OCI-LY1 (cell line): Measurements from ENCODE around the gene RAB6B.

ENCODE experiments used
- H2AFZ ChIP-seq: fragments of 200-600 bp; sonication (generic), shearing (Covaris generic); 2 replicates; pipeline ENCODE4 v1.6.0; 2014; ENCODE audit warnings: antibody characterized with exemption, mild to moderate bottlenecking, low read length
- H3F3A ChIP-seq: fragments of 200-600 bp; sonication (generic), shearing (Covaris generic); 2 replicates; pipeline ENCODE4 v1.6.0; 2014; ENCODE audit warnings: mild to moderate bottlenecking, antibody characterized with exemption, low read length, moderate library complexity; ENCODE audit not compliant: insufficient read depth
- H3K27ac ChIP-seq: fragments of 200-600 bp; sonication (generic); 2 replicates; pipeline ENCODE4 v1.5.1; 2014; ENCODE audit warnings: low read length, mixed run types, mild to moderate bottlenecking, low read depth; ENCODE audit not compliant: poor library complexity, severe bottlenecking
- H3K27me3 ChIP-seq: fragments of 200-600 bp; sonication (generic); 2 replicates; pipeline ENCODE4 v1.6.0; 2014; ENCODE audit warnings: antibody characterized with exemption, mild to moderate bottlenecking, low read length, moderate library complexity; ENCODE audit not compliant: insufficient read depth
- H3K36me3 ChIP-seq: fragments of 200-600 bp; sonication (generic); 2 replicates; pipeline ENCODE4 v1.6.1; 2014; ENCODE audit warnings: mild to moderate bottlenecking, antibody characterized with exemption, low read length, moderate library complexity, mixed read lengths; ENCODE audit not compliant: insufficient read depth
- H3K4me1 ChIP-seq: fragments of 200-600 bp; sonication (generic); 2 replicates; pipeline ENCODE4 v1.5.1; 2014; ENCODE audit warnings: mild to moderate bottlenecking, low read length, moderate library complexity; ENCODE audit not compliant: insufficient read depth, severe bottlenecking
- H3K4me2 ChIP-seq: fragments of 200-600 bp; sonication (generic), shearing (Covaris generic); 2 replicates; pipeline ENCODE4 v1.6.1; 2014; ENCODE audit warnings: low read length
- H3K4me3 ChIP-seq: fragments of 200-600 bp; sonication (generic); 2 replicates; pipeline ENCODE4 v1.5.1; 2014; ENCODE audit warnings: low read length, low read depth, mild to moderate bottlenecking, mixed read lengths; ENCODE audit not compliant: poor library complexity, severe bottlenecking
- H3K79me2 ChIP-seq: fragments of 200-600 bp; shearing (Covaris generic); 2 replicates; pipeline ENCODE4 v1.6.1; 2016; ENCODE audit warnings: mixed run types, low read length, mixed read lengths; ENCODE audit not compliant: insufficient read depth
- H3K9ac ChIP-seq: fragments of 200-600 bp; sonication (generic), shearing (Covaris generic); 2 replicates; pipeline ENCODE4 v1.6.1; 2014; ENCODE audit warnings: mild to moderate bottlenecking, low read length, mixed read lengths
- H3K9me2 ChIP-seq: fragments of 200-600 bp; sonication (generic), shearing (Covaris generic); 2 replicates; pipeline ENCODE4 v1.6.1; 2014; ENCODE audit warnings: low read depth, mild to moderate bottlenecking, low read length, mixed read lengths
- H3K9me3 ChIP-seq: fragments of 200-600 bp; shearing (Covaris generic); 2 replicates; pipeline ENCODE4 v1.6.1; 2014; ENCODE audit warnings: low read length, mixed read lengths
- H4K20me1 ChIP-seq: fragments of 200-600 bp; sonication (generic), shearing (Covaris generic); 2 replicates; pipeline ENCODE4 v1.6.0; 2016; ENCODE audit warnings: mild to moderate bottlenecking, low read length; ENCODE audit not compliant: insufficient read depth
- CTCF ChIP-seq: fragments of 200-600 bp; sonication (generic), shearing (Covaris generic); IDR thresholded peaks from 2 replicates; pipeline ENCODE4 v1.5.1; 2017; ENCODE audit warnings: mild to moderate bottlenecking, antibody characterized with exemption, low read length, moderate library complexity, mixed read lengths
- EZH2 ChIP-seq: fragments of 200-600 bp; sonication (generic), shearing (Covaris generic); IDR thresholded peaks from 2 replicates; pipeline ENCODE4 v1.8.0; 2017; ENCODE audit warnings: borderline replicate concordance, mixed run types, mild to moderate bottlenecking, antibody characterized with exemption, low read length, moderate library complexity, mixed read lengths

The RAB6B gene

DNA sequence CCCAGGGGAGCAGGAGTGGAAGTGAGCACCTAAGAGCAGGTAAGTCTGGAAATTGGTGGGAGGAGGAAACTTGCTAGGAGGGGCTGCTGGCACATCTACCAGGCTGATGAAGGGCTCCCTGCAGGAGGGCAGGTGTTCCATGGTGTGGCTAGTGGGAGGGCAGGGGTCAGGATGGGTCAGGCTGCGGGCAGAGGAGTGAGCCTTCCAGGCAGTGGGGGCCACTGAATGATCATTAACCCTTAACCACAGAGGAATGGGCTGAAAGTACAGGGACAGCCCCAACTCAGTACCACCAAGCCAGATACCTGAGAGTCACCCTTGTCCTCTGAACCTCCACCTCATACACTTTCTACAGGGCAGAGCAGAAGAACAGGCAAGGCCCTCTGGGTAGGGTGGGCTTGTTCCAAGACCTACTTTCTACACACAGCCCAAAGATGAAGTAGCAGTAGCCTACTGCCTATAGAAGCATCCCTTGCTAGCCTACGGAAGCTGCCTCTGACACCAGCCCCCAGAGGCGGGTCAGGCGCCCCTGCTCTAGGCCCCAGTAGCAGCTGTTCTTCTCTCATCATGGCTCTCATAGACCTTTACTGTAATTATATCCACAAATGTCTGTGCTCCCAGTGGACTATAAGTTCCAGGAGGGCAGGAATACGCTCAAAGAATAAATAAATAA, 4.6 kb downstream of the RAB6B start:
- Histone ChIP-seq H3K27me3 (peaks cover 7% of the 10 kb centered on the region; the same call in 1 of the 2 replicates), H3K4me3 (no peak overlapping the region), H3F3A (no peaks in the 10 kb centered on the region), H3K79me2 (no peaks in the 10 kb centered on the region), H3K4me2 (no peak overlapping the region), H3K27ac (no peak overlapping the region), H3K9me2 (no peaks in the 10 kb centered on the region), H4K20me1 (no peaks in the 10 kb centered on the region), H3K36me3 (no peaks in the 10 kb centered on the region), H2AFZ (no peak overlapping the region), H3K9ac (no peak overlapping the region), H3K4me1 (no peaks in the 10 kb centered on the region), H3K9me3 (no peaks in the 10 kb centered on the region)
- TF ChIP-seq EZH2: no peak
- no peak for TF ChIP-seq CTCF

GRCh38 chr3:133890037-133890436, 5.6 kb downstream of the RAB6B start:
- TF ChIP-seq CTCF (no peak), EZH2 (no peak)
- Histone ChIP-seq H3K4me2 (no peak overlapping the region), H3K4me3 (no peak overlapping the region), H3K79me2 (no peaks in the 10 kb centered on the region), H4K20me1 (no peaks in the 10 kb centered on the region), H3K9me3 (no peaks in the 10 kb centered on the region), H3K36me3 (no peaks in the 10 kb centered on the region), H3K9me2 (no peaks in the 10 kb centered on the region), H3K9ac (no peak overlapping the region), H3F3A (no peaks in the 10 kb centered on the region), H2AFZ (no peak overlapping the region), H3K4me1 (no peaks in the 10 kb centered on the region), H3K27me3 (peaks cover 7% of the 10 kb centered on the region; the same call in 1 of the 2 replicates), H3K27ac (no peak overlapping the region)

DNA sequence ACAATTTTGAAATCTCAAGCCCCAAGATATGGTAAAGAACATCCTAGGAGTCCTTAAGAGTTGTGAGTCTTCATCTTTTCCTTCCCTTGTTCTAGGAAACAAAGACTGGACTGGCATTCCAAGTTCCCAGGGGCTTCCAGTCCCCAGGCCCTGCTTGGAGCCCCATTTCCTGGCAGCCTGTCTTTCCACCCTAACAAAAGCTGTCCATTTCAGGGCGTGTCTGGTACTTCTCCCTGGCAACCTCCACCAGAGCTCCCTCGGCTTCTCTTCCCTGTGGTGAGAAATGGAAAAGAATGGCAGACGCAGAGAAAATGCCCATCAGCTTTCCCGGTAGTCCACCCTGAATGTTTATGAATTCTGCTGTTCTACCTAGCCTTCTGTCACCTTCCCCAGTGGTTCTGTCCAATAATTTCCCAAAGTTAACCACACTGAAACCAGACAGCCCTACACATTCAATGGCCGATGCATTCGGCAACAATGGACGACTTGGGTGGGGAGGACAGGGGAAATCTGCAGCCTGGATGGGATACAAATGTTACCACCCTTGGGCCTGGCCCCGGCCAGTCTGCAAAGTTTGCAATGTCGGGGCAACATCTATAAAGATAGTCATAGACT, 6.8 kb downstream of the RAB6B start:
- H3K4me2 ChIP-seq: no peak overlapping the region
- no peak overlapping the region for H2AFZ ChIP-seq
- no peaks in the 10 kb centered on the region for H3K9me2 ChIP-seq
- H4K20me1 ChIP-seq: no peaks in the 10 kb centered on the region
- H3K4me3 ChIP-seq: no peak overlapping the region
- H3K4me1 ChIP-seq: no peaks in the 10 kb centered on the region
- H3K9ac ChIP-seq: no peak overlapping the region
- H3F3A ChIP-seq: no peaks in the 10 kb centered on the region
- H3K79me2 ChIP-seq: no peaks in the 10 kb centered on the region
- TF ChIP-seq EZH2 (no peak), CTCF (no peak)
- no peaks in the 10 kb centered on the region for H3K36me3 ChIP-seq
- H3K9me3 ChIP-seq: no peaks in the 10 kb centered on the region
- no peak overlapping the region for H3K27ac ChIP-seq
- 0 out of 2 replicates have a peak, but pooled peaks cover 3% of the 10 kb centered on the region for H3K27me3 ChIP-seq
